Measurements from ENCODE around the gene MAGEA9.
A peak's percentile ranks its signal among the peaks of the same experiment; 100 is the strongest.
"Not testable (repeated sequence)": the region's sequence is repeated elsewhere in the genome, so short reads cannot be mapped to it uniquely, and the experiment has no call there.

Gene MAGEA9

GRCh38 chrX:149818652-149819051 lies 36.9 kb downstream of the MAGEA9 start:
- DNase-seq: no peak

- no peak for DNase-seq
Observed at GRCh38 chrX:149819371-149819770, 37.6 kb downstream of the MAGEA9 start.

- DNase-seq: no peak
Observed at GRCh38 chrX:149825424-149825823, 43.7 kb downstream of the MAGEA9 start.

GRCh38 chrX:149827254-149827653 lies 45.5 kb downstream of the MAGEA9 start:
- DNase-seq: no peak

GRCh38 chrX:149829751-149830191 lies 48.0 kb downstream of the MAGEA9 start:
- no peak for DNase-seq

- peak; percentile 74 for DNase-seq
Observed at GRCh38 chrX:149830192-149830873, 48.6 kb downstream of the MAGEA9 start.

- DNase-seq: no peak
Observed at GRCh38 chrX:149831473-149831872, 49.7 kb downstream of the MAGEA9 start.

- not testable (repeated sequence) for DNase-seq
Observed at GRCh38 chrX:149836728-149837127, 55.0 kb downstream of the MAGEA9 start.

GRCh38 chrX:149837167-149837566 lies 55.4 kb downstream of the MAGEA9 start:
- DNase-seq: no peak

All from retina (tissue), 1 donor.